Liver (tissue), 3 donors: ENCODE measurements around the gene STAM.

Experiments used
- CTCF ChIP-seq: fragments of 150-350 bp; IDR thresholded peaks from 2 replicates; pipeline ENCODE4 v1.5.1; 2017; ENCODE audit warnings: improper control_type of control experiment, low read depth, low read length; ENCODE audit not compliant: missing input control
- EGR1 ChIP-seq, 2 donors: IDR thresholded peaks; 2 replicates each; pipeline ENCODE4 v1.6.1; 2016 to 2018; ENCODE audit warnings: antibody characterized with exemption in 2 of 2, low read depth in 2 of 2
- FOXA1 ChIP-seq: IDR thresholded peaks from 2 replicates; pipeline ENCODE4 v1.6.1; 2016; ENCODE audit warnings: antibody characterized with exemption
- JUND ChIP-seq, 2 donors: IDR thresholded peaks; 2 replicates each; pipeline ENCODE4 v1.6.1; 2016; ENCODE audit warnings: antibody characterized with exemption in 2 of 2
- MAX ChIP-seq: IDR thresholded peaks from 2 replicates; pipeline ENCODE4 v1.6.1; 2016; ENCODE audit warnings: antibody characterized with exemption
- NR2F2 ChIP-seq: IDR thresholded peaks from 2 replicates; pipeline ENCODE4 v1.6.1; 2016; ENCODE audit warnings: antibody characterized with exemption
- RAD21 ChIP-seq, 2 donors: IDR thresholded peaks; 2 replicates each; pipeline ENCODE4 v1.6.1; 2016; ENCODE audit warnings: antibody characterized with exemption in 2 of 2, mild to moderate bottlenecking in 2 of 2
- TAF1 ChIP-seq: conservative IDR thresholded peaks from 2 replicates; pipeline ENCODE4 v1.6.1; 2016; ENCODE audit warnings: antibody characterized with exemption, mild to moderate bottlenecking
- donor health status: healthy.
- donor health status: healthy.

GRCh38 chr10:17622061-17622460, 21.9 kb upstream of the STAM start:
- no peak for TF ChIP-seq NR2F2
- TF ChIP-seq JUND (IDR thresholded peaks at IDR 0.05): no peak
- no peak for TF ChIP-seq CTCF
- TF ChIP-seq EGR1 (IDR thresholded peaks at IDR 0.05; ENCODE audit: low read depth in 2 of 2): no peak
- TF ChIP-seq FOXA1: no peak
- TF ChIP-seq RAD21 (IDR thresholded peaks at IDR 0.05): no peak
- no peak for TF ChIP-seq TAF1
- no peak for TF ChIP-seq MAX
